Fibroblast of lung (primary cell): ENCODE measurements around the gene GCAT.

ENCODE experiments used
- CTCF ChIP-seq, 2 donors: IDR thresholded peaks in 1 of 2; conservative IDR thresholded peaks in 1 of 2; 1 replicate in 1 of 2; 2 replicates in 1 of 2; pipeline ENCODE4 v1.5.1; 2011 to 2012; ENCODE audit warnings: low read length in 2 of 2, control low read depth in 1 of 2, inconsistent platforms in 1 of 2, low read depth in 1 of 2, mild to moderate bottlenecking in 1 of 2
- EZH2 ChIP-seq: IDR thresholded peaks from 2 replicates; pipeline ENCODE4 v1.5.1; 2012; ENCODE audit warnings: low read length, control low read depth, mild to moderate bottlenecking; ENCODE audit errors: missing control alignments

- no peak for TF ChIP-seq CTCF (conservative IDR thresholded peaks at IDR 0.05 in 1 of 2, IDR thresholded peaks at IDR 0.05 in 1 of 2; ENCODE audit: low read depth in 1 of 2, low read length in 2 of 2)
- no peak for TF ChIP-seq EZH2
Measured at GRCh38 chr22:37762389-37762836, 45.3 kb upstream of the GCAT start.
